Heart left ventricle (tissue), 13 donors: ENCODE measurements around the gene TEX29.

Source experiments
- CTCF ChIP-seq, 12 donors: fragments of 200-600 bp; sonication (generic) in 4 of 12; IDR thresholded peaks; one replicate each; pipeline versions ENCODE4 v1.5.0 to v1.8.0; 2018 to 2022; ENCODE audit warnings: antibody characterized with exemption in 12 of 12, mild to moderate bottlenecking in 5 of 12
- POLR2A ChIP-seq, 2 donors: fragments of 450-650 bp; IDR thresholded peaks; one replicate each; pipeline ENCODE4 v1.6.1; 2017; ENCODE audit warnings: antibody characterized with exemption in 2 of 2, mild to moderate bottlenecking in 2 of 2, moderate library complexity in 2 of 2
- donor health status: ischemic (EF 13 %, LVEDD 7.1; RV severe dilation, severe dysfunction).
- donor health status: DM: no; HTN: yes; CAD: no.
- donor health status: DM: no; HTN: no; CAD: no.
- donor health status: ischemic (EF 25% LVEDD 6.9; RV normal size, moderate dysfunction).
- donor health status: ischemic (EF 25% LVEDD 5.7; RV mildly dilated, moderate dysfunction).
- donor health status: ischemic (EF 35%, LVEDD 5.7; RV mildly dilated, moderate dysfunction).
- donor health status: nonischemic (EF 11% LVEDD 7.7; RV severe dilation, severe dysfunction).
- donor health status: DM: yes; HTN: yes; CAD: no.
- donor health status: PGD.
- donor health status: ischemic (EF 29% LVEDD 5.4; RV normal size, mild dysfunction).
- donor health status: nonischemic (EF 23%, LVEDD 6.1; RV moderate dilation, normal function).

GRCh38 chr13:111344471-111345191 is 24.2 kb downstream of the TEX29 start:
- TF ChIP-seq CTCF (IDR thresholded peaks at IDR 0.05) = peak in 1 of 12 donors; percentile 15
- no peak for TF ChIP-seq POLR2A (IDR thresholded peaks at IDR 0.05)
